Neural cell (in vitro differentiated cells): Measurements from ENCODE around the gene PRRG2. TPM values are rescaled to one million over a fixed set of nuclear protein-coding genes. Genes with fewer than 3 reads are reported as not detected.

Source experiments
- H2AFZ ChIP-seq: fragments of 200-600, 300-800 bp; sonication (generic), shearing (Covaris generic); 2 replicates; pipeline ENCODE4 v1.6.0; 2014; ENCODE audit warnings: low read depth, mild to moderate bottlenecking, antibody characterized with exemption, low read length, moderate library complexity
- H3F3A ChIP-seq: fragments of 200-600 bp; shearing (Covaris generic); 2 replicates; pipeline ENCODE4 v1.6.1; 2016; ENCODE audit warnings: mild to moderate bottlenecking, moderate library complexity, mixed read lengths, antibody characterized with exemption, low read length; ENCODE audit not compliant: insufficient read depth, poor library complexity, severe bottlenecking
- H3K27ac ChIP-seq: fragments of 200-600, 300-800 bp; sonication (generic), shearing (Covaris generic); 2 replicates; pipeline ENCODE4 v1.5.1; 2014; ENCODE audit warnings: mild to moderate bottlenecking, low read length, moderate library complexity
- H3K27me3 ChIP-seq: fragments of 300-800, 200-600 bp; sonication (generic), shearing (Covaris generic); 2 replicates; pipeline ENCODE4 v1.6.0; 2014; ENCODE audit warnings: mild to moderate bottlenecking, low read depth, low read length, moderate library complexity; ENCODE audit not compliant: insufficient read depth
- H3K36me3 ChIP-seq: fragments of 300-800, 200-600 bp; sonication (generic), shearing (Covaris generic); 2 replicates; pipeline ENCODE4 v1.5.1; 2014; ENCODE audit warnings: mild to moderate bottlenecking, antibody characterized with exemption, low read length, moderate library complexity; ENCODE audit not compliant: insufficient read depth
- H3K4me2 ChIP-seq: fragments of 300-800, 200-600 bp; sonication (generic), shearing (Covaris generic); 2 replicates; pipeline ENCODE4 v1.6.0; 2014; ENCODE audit warnings: mild to moderate bottlenecking, low read length
- H3K4me3 ChIP-seq: fragments of 300-800, 200-600 bp; sonication (generic), shearing (Covaris generic); 2 replicates; pipeline ENCODE4 v1.5.1; 2014; ENCODE audit warnings: mild to moderate bottlenecking, low read length, moderate library complexity
- H3K79me2 ChIP-seq: fragments of 200-600 bp; shearing (Covaris generic); replicated peaks from 2 replicates; pipeline ENCODE4 v1.6.0; 2014; ENCODE audit warnings: mild to moderate bottlenecking, low read length, moderate library complexity; ENCODE audit not compliant: insufficient read depth
- H3K9ac ChIP-seq: fragments of 300-800, 200-600 bp; sonication (generic), shearing (Covaris generic); 2 replicates; pipeline ENCODE4 v1.6.1; 2016; ENCODE audit warnings: mild to moderate bottlenecking, low read length, mixed read lengths
- H3K9me2 ChIP-seq: fragments of 200-600 bp; shearing (Covaris generic); 2 replicates; pipeline ENCODE4 v1.6.1; 2016; ENCODE audit warnings: mild to moderate bottlenecking, low read length, mixed read lengths; ENCODE audit not compliant: insufficient read depth
- H3K9me3 ChIP-seq: fragments of 200-600, 300-800 bp; sonication (generic), shearing (Covaris generic); 2 replicates; pipeline ENCODE4 v1.6.1; 2016; ENCODE audit warnings: mild to moderate bottlenecking, mixed run types, low read length, moderate library complexity, mixed read lengths
- H4K20me1 ChIP-seq: fragments of 200-600 bp; shearing (Covaris generic); 2 replicates; pipeline ENCODE4 v1.6.1; 2016; ENCODE audit warnings: mild to moderate bottlenecking, mixed run types; ENCODE audit not compliant: insufficient read depth
- EP300 ChIP-seq: fragments of 450-650 bp; conservative IDR thresholded peaks from 2 replicates; pipeline ENCODE4 v1.6.1; 2014; ENCODE audit warnings: antibody characterized with exemption, mild to moderate bottlenecking, moderate library complexity; ENCODE audit not compliant: poor library complexity, severe bottlenecking
- EZH2 ChIP-seq: fragments of 200-600, 300-800 bp; shearing (Covaris generic), sonication (generic); IDR thresholded peaks from 2 replicates; pipeline ENCODE4 v1.6.1; 2014; ENCODE audit warnings: antibody characterized with exemption, low read length, borderline replicate concordance, mild to moderate bottlenecking; ENCODE audit not compliant: insufficient read depth, poor library complexity, severe bottlenecking
- MXI1 ChIP-seq: fragments of 450-650 bp; conservative IDR thresholded peaks from 2 replicates; pipeline ENCODE4 v1.6.1; 2014; ENCODE audit warnings: antibody characterized with exemption, mild to moderate bottlenecking; ENCODE audit not compliant: poor library complexity, severe bottlenecking
- POLR2AphosphoS5 ChIP-seq: IDR thresholded peaks from 2 replicates; pipeline ENCODE4 v1.6.1; 2012
- RAD21 ChIP-seq: fragments of 450-650 bp; conservative IDR thresholded peaks from 2 replicates; pipeline ENCODE4 v1.6.1; 2014; ENCODE audit warnings: antibody characterized with exemption, mild to moderate bottlenecking, moderate library complexity
- SMC3 ChIP-seq: fragments of 450-650 bp; conservative IDR thresholded peaks from 2 replicates; pipeline ENCODE4 v1.6.1; 2014; ENCODE audit warnings: antibody characterized with exemption, mild to moderate bottlenecking, moderate library complexity; ENCODE audit not compliant: poor library complexity
- TAF1 ChIP-seq: IDR thresholded peaks from 2 replicates; pipeline ENCODE4 v1.6.1; 2012; ENCODE audit warnings: low read depth
- polyA plus RNA-seq: library from polyadenylated mRNA; depleted of rRNA; stranded (reverse); fragments of >200 nt; gene quantifications from 2 replicates; pipeline ENCODE4 v1.2.3, GENCODE V29; 2014
- TF ChIP-seq, protein P1 (sequence below): IDR thresholded peaks from 2 replicates; pipeline ENCODE4 v1.6.1; 2012; ENCODE audit warnings: borderline replicate concordance
- TF ChIP-seq, protein P2 (sequence below): fragments of 450-650 bp; IDR thresholded peaks from 2 replicates; pipeline ENCODE4 v1.5.1; 2014; ENCODE audit warnings: antibody characterized with exemption, mild to moderate bottlenecking, moderate library complexity; ENCODE audit not compliant: poor library complexity, severe bottlenecking

Gene PRRG2
- polyA plus RNA-seq, 1 donor from 2014 or later = not detected

DNA sequence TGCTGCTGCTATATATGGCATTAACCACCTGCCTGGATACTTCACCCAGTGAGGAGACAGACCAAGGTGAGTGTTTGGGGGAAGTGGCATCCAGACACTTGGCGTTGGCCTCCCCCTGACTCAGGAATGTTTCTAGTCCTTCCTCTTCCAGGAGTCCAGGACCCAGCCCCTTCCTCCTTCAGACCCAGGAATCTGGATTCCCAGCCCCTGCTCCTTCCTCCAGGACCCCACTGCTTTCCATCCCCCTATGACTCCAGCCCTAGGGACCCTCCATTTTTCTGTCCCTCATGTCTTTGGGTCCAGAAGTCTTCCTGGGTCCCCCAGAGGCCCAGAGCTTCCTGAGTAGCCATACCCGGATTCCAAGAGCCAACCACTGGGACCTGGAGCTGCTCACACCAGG lies 2.1 kb downstream of the PRRG2 start:
- H3K4me3 ChIP-seq = no peak overlapping the region
- H3K9me3 ChIP-seq = no peaks in the 10 kb centered on the region
- H3K79me2 ChIP-seq = peaks cover 16% of the 10 kb centered on the region
- no peaks in the 10 kb centered on the region for H3K36me3 ChIP-seq
- no peak overlapping the region for H3K27ac ChIP-seq
- no peak overlapping the region for H3K4me2 ChIP-seq
- no peaks in the 10 kb centered on the region for H3F3A ChIP-seq
- H2AFZ ChIP-seq = no peak overlapping the region
- H3K9ac ChIP-seq = no peak overlapping the region
- H3K9me2 ChIP-seq = no peaks in the 10 kb centered on the region
- no peaks in the 10 kb centered on the region for H4K20me1 ChIP-seq
- TF ChIP-seq SMC3 (no peak), POLR2AphosphoS5 (no peak), TAF1 (no peak), RAD21 (no peak), EP300 (no peak), MXI1 (no peak), EZH2 (no peak)
- TF ChIP-seq, protein P1, sequence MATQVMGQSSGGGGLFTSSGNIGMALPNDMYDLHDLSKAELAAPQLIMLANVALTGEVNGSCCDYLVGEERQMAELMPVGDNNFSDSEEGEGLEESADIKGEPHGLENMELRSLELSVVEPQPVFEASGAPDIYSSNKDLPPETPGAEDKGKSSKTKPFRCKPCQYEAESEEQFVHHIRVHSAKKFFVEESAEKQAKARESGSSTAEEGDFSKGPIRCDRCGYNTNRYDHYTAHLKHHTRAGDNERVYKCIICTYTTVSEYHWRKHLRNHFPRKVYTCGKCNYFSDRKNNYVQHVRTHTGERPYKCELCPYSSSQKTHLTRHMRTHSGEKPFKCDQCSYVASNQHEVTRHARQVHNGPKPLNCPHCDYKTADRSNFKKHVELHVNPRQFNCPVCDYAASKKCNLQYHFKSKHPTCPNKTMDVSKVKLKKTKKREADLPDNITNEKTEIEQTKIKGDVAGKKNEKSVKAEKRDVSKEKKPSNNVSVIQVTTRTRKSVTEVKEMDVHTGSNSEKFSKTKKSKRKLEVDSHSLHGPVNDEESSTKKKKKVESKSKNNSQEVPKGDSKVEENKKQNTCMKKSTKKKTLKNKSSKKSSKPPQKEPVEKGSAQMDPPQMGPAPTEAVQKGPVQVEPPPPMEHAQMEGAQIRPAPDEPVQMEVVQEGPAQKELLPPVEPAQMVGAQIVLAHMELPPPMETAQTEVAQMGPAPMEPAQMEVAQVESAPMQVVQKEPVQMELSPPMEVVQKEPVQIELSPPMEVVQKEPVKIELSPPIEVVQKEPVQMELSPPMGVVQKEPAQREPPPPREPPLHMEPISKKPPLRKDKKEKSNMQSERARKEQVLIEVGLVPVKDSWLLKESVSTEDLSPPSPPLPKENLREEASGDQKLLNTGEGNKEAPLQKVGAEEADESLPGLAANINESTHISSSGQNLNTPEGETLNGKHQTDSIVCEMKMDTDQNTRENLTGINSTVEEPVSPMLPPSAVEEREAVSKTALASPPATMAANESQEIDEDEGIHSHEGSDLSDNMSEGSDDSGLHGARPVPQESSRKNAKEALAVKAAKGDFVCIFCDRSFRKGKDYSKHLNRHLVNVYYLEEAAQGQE = no peak
- TF ChIP-seq, protein P2, sequence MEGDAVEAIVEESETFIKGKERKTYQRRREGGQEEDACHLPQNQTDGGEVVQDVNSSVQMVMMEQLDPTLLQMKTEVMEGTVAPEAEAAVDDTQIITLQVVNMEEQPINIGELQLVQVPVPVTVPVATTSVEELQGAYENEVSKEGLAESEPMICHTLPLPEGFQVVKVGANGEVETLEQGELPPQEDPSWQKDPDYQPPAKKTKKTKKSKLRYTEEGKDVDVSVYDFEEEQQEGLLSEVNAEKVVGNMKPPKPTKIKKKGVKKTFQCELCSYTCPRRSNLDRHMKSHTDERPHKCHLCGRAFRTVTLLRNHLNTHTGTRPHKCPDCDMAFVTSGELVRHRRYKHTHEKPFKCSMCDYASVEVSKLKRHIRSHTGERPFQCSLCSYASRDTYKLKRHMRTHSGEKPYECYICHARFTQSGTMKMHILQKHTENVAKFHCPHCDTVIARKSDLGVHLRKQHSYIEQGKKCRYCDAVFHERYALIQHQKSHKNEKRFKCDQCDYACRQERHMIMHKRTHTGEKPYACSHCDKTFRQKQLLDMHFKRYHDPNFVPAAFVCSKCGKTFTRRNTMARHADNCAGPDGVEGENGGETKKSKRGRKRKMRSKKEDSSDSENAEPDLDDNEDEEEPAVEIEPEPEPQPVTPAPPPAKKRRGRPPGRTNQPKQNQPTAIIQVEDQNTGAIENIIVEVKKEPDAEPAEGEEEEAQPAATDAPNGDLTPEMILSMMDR = no peak
- H3K27me3 ChIP-seq = no peaks in the 10 kb centered on the region

DNA sequence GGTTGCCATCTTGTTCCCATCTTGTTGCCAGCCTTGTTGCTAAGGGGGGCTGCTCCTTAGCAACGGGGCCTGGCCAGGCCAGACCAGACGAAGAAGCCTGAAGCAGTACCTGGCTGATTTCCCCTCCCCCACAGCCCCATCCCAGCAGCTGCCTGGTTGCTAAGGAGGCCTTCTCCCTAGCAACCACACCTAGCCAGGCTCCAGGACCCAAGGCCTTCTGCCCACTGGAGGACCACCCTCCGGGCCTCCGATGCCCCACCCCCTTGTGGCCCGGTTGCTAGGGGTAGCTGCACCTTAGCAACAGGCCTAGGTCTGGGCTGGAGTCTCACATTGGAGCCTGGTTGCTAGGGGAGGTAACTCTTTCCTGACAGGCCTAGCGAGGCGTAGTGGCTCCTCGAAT lies 3.9 kb downstream of the PRRG2 start:
- Histone ChIP-seq H3F3A (no peaks in the 10 kb centered on the region), H4K20me1 (no peaks in the 10 kb centered on the region), H3K36me3 (no peaks in the 10 kb centered on the region), H3K27me3 (no peaks in the 10 kb centered on the region), H3K79me2 (peaks cover 2% of the 10 kb centered on the region), H2AFZ (peak overlapping the region; percentile 10), H3K4me3 (peak overlapping the region; percentile 45), H3K4me2 (peak overlapping the region; percentile 18), H3K9ac (peak overlapping the region; percentile 57), H3K9me2 (no peaks in the 10 kb centered on the region), H3K27ac (peak overlapping the region; percentile 81), H3K9me3 (no peaks in the 10 kb centered on the region)
- TF ChIP-seq POLR2AphosphoS5 (peak; percentile 53), SMC3 (peak; percentile 47), RAD21 (peak; percentile 41), TAF1 (no peak), MXI1 (peak; percentile 74), EP300 (peak; percentile 81), EZH2 (no peak)
- TF ChIP-seq, protein P1 = peak; percentile 61
